GM10248 (cell line): ENCODE data around the gene ZEB2.

Experiments used
- CTCF ChIA-PET: fragments of 300-600 bp; sonication (Branson Sonifier 250); formaldehyde crosslinking; extraction: SDS; loops from one replicate; lab custom pipeline; 2021; ENCODE audit warnings: antibody characterized with exemption; lab: Yijun Ruan, JAX
- POLR2A ChIA-PET: fragments of 350-650 bp; sonication (Branson Sonifier 250); formaldehyde crosslinking; extraction: SDS; loops from one replicate; lab custom pipeline; 2020; ENCODE audit warnings: antibody characterized with exemption; lab: Yijun Ruan, JAX
- DNase-seq: peaks from one replicate; pipeline ENCODE4 v3.0.0; 2012; ENCODE audit errors: extremely low spot score
- CTCF ChIP-seq: IDR thresholded peaks from 2 replicates; pipeline ENCODE4 v1.5.1; 2012; ENCODE audit warnings: mild to moderate bottlenecking, low read depth; ENCODE audit errors: extremely low read depth, missing control alignments, control extremely low read depth

ZEB2 gene

GRCh38 chr2:144481666-144482065 is 38.3 kb downstream of the ZEB2 start:
- ChIA-PET CTCF (no interaction called here), POLR2A (no interaction called here)
- no peak for DNase-seq
- no peak for TF ChIP-seq CTCF

GRCh38 chr2:144481109-144481508 is 38.8 kb downstream of the ZEB2 start:
- CTCF ChIA-PET, result no interaction called here
- TF ChIP-seq CTCF, result no peak
- POLR2A ChIA-PET, result no interaction called here
- no peak for DNase-seq

GRCh38 chr2:144480285-144480684 is 39.6 kb downstream of the ZEB2 start:
- POLR2A ChIA-PET, result no interaction called here
- CTCF ChIA-PET, result interaction anchor here (0.9 to 3.7 kb wide), 4 partner anchors 9 to 30 kb away, joined by 3 to 10 read pairs (median 3); no protein-coding TSS in a partner anchor
- DNase-seq, result no peak
- no peak for TF ChIP-seq CTCF

GRCh38 chr2:144479659-144480058 is 40.3 kb downstream of the ZEB2 start:
- ChIA-PET CTCF (interaction anchor here (0.9 to 3.7 kb wide), 5 partner anchors 9 to 30 kb away, joined by 3 to 10 read pairs (median 3); no protein-coding TSS in a partner anchor), POLR2A (no interaction called here)
- peak; percentile 12 for DNase-seq
- TF ChIP-seq CTCF, result no peak

GRCh38 chr2:144479138-144479537 is 40.8 kb downstream of the ZEB2 start:
- DNase-seq, result no peak
- ChIA-PET CTCF (interaction anchor here (1.0 to 3.7 kb wide), 5 partner anchors 10 to 31 kb away, joined by 3 to 10 read pairs (median 3); no protein-coding TSS in a partner anchor), POLR2A (no interaction called here)
- no peak for TF ChIP-seq CTCF

- ChIA-PET CTCF (interaction anchor here (0.9 to 3.7 kb wide), 9 partner anchors 9 to 48 kb away, joined by 3 to 10 read pairs (median 4); no protein-coding TSS in a partner anchor), POLR2A (no interaction called here)
- TF ChIP-seq CTCF, result no peak
- DNase-seq, result no peak
These were observed 42.0 kb downstream of the ZEB2 start for GRCh38 chr2:144477957-144478311.

GRCh38 chr2:144477281-144477956 is 42.5 kb downstream of the ZEB2 start:
- ChIA-PET CTCF (interaction anchor here (0.7 to 3.7 kb wide), 11 partner anchors 8 to 64 kb away, joined by 3 to 10 read pairs (median 4); no protein-coding TSS in a partner anchor), POLR2A (no interaction called here)
- no peak for DNase-seq
- no peak for TF ChIP-seq CTCF
